GM21390 (cell line): ENCODE results near the gene CTCF.

ENCODE experiments used
- ATAC-seq: cut with Tn5 transposase; IDR thresholded peaks from one replicate; pipeline ENCODE4 v1.9.1; 2021; ENCODE audit not compliant: unreplicated experiment

The CTCF gene

DNA sequence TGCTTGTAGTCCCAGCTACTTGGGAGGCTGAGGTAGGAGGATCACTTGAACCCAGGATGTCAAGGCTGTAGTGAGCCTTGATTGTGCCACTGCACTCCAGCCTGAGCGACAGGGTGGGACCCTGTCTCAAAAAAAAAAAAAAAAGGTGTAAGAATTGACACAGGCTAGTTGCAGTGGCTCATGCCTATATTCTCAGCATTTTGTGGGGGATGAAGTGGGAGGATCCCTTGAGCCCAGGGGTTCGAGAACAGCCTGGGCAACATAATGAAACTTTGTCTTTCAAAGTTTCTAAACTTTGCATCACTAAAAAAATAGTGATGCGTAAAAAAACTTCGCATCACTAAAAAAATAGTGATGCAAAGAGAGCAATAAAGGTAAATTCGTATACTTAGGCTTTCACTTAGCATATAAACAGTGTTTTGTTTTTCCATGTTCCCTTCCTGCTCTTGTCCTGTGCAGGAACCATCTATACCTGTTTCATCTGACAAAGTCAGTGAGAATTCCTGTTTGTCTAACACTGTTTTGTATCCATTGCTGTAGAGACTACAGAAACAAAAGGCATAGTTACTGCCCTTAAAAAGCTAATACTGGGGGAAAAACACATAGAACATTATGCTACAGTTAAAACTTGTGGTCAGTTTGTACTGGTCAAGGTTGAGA, 32.1 kb downstream of the CTCF start:
- ATAC-seq, result no peak

DNA sequence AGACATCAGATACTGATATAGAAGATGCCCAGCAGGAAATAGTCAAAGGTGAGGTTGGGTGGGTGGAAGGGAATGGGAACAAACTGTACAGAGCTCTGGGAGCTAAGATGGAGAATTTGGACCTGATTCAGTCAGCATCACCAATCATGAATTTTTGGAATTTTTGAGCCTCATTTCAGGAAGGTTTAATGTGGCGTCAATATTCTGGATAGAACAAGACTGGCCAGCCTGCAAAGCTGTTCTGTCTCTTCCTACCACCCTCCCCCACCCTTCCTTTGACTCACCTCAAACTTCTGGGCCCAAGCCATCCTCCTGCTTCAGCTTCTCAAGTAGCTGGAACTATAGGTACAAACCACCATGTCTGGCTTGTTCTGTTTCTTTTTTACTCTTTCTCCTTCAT, 32.6 kb downstream of the CTCF start:
- ATAC-seq, result no peak

DNA sequence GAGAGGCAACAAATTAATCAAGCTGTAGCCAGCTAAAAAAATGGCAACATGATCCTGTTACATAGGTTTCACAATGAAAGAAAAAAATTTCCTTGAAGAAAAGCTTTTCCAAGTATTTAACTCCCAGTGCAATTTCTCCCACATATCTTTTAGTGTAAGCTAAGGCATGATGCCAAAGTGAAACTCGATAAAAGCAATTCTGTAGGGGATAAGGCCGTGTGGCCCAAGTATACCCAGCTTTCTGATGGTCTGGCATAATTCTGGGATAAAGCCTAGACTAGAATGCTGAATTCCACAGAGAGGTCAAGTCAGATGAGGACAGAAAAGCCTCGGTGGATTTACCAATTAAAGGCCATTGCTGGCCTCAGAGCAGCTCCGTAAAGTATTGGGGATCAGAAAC, 36.2 kb downstream of the CTCF start:
- no peak for ATAC-seq

DNA sequence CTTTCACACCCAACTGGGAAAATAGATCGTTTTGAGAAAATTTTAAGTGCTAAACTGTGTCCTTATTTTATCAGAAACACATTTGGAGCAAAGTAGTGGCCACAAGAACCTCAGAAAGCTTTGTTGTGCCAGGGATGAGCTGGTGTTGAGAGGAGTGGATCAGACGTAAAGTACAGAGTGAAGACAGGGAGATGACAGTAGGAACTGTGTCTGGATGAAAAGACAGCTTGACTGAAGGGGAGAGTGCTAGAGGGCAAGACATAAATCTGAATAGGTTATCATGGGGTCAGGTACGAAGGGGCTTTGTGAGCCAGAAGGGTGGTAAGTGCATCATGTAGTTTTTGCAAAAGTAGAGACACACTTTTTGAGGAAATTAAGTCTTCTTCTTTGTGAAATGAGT, 43.3 kb downstream of the CTCF start:
- no peak for ATAC-seq

DNA sequence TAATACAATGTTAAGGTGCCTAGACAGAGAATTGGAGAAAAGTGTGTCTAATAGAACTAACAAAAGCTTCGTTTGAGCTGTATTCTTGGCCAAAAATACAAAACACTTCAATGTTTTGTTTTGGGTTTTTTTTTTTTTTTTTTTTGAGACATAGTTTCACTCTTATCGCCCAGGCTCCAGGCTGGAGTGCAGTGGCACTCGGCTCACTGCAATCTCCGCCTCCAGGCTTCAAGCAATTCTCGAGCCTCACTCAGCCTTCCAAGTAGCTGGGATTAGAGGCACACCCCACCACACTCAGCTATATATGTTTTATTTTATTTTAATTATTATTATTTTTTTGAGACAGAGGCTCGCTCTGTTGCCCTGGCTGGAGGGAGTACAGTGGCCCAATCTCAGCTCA, 44.3 kb downstream of the CTCF start:
- ATAC-seq, result no peak

DNA sequence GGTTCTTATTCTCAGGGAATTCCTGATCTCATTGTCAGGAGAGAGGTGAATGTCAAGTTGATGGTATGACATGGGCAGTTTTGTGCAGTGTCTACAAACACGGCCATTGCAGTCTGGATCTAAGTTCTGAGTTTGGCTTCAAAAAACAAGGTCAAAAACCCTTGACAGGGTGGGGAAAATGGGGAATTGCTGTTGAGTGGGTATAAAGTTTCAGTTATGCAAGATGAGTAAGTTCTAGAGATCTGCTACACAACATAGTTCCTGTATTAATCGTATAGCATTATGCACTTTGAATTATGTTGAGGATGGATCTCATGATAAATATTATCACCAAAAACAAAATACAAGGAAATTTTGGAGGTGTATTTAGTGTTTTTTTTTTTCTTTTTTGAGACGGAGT, 46.0 kb downstream of the CTCF start:
- no peak for ATAC-seq

DNA sequence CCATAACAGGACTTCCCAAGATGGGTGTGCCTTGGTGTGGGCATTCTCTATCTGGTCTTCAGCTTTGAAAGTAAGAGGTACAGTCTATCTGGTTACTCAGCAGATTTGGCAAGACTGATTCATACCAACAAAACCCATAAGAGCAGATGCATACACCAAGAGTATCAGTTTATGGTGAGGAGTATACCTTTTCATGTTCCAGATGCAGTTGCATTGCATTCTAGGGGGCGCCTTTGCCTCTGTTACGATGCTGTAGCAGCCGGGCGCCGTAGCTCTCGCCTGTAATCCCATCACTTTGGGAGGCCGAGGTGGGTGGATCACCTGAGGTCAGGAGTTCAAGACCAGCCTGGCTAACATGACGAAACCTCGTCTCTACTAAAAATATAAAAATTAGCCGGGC, 51.5 kb downstream of the CTCF start:
- no peak for ATAC-seq

DNA sequence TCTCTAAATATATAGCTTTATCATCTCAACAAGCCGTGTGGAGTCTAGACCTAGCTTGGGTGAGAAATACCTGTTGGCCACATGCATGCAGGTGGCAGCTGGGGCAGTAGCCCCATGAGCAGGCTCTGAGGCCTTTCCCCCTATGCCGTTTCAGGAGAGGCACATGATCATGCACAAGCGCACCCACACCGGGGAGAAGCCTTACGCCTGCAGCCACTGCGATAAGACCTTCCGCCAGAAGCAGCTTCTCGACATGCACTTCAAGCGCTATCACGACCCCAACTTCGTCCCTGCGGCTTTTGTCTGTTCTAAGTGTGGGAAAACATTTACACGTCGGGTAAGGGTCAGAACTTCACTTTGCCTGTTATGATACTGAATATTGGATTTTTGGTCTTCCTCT, 65.9 kb downstream of the CTCF start:
- no peak for ATAC-seq

DNA sequence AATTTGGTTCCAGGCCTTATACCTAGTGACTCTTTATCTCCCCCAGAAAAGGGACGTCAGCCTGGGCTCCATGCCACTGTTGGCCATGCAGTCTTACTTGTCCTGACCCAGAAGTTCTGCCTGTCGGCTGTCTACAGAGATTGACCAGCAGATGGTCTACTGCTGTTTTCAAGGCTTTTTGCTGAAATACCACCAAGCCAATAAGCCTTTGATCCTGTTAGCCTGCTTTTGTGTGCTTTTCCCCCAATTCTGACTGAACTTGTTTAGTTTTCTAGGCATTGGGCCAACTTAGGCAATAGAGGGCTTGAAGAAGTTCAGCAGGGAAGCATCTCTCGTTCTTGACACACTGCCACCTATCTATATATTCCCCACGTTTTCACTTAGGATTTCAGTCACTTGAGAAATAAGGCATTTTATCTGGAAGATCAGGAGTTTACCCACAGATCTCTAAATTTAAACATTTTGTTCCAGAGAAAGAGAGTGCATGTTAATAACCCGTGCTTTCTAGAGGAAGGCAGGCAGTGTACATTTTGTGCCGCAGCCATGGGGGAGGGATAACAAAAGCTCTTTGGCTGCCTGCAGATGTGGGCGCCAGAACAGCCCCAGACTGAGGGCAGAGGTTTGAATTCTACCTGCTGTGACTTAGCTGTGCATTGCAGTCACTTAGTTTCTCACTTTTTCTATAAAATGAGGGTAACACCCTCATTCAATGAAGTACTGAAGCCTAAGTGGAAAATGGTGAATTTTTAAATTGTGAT, 70.3 kb downstream of the CTCF start:
- ATAC-seq, result no peak

DNA sequence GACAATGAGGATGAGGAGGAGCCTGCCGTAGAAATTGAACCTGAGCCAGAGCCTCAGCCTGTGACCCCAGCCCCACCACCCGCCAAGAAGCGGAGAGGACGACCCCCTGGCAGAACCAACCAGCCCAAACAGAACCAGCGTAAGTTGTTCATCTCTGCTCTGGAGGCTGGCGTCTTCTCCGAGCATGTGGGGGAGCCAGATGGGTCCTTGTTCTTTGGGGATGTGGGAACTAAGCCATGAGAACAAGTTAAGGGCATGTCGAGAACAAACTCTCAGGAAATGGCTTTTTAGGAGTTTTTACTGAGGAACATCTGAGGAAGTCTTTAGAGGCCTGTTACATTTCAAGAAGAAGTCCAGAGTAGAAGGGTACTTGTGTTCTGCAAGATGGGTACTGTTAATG, 74.4 kb downstream of the CTCF start:
- no peak for ATAC-seq

DNA sequence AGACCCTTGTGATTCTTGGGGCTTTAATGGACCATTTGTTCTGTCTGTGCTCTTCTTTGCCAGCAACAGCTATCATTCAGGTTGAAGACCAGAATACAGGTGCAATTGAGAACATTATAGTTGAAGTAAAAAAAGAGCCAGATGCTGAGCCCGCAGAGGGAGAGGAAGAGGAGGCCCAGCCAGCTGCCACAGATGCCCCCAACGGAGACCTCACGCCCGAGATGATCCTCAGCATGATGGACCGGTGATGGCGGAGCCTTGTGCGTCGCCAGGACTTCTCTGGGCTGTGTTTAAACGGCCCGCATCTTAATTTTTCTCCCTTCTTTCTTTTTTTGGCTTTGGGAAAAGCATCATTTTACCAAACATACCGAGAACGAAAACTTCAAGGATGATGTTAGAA, 75.3 kb downstream of the CTCF start:
- ATAC-seq, result no peak

DNA sequence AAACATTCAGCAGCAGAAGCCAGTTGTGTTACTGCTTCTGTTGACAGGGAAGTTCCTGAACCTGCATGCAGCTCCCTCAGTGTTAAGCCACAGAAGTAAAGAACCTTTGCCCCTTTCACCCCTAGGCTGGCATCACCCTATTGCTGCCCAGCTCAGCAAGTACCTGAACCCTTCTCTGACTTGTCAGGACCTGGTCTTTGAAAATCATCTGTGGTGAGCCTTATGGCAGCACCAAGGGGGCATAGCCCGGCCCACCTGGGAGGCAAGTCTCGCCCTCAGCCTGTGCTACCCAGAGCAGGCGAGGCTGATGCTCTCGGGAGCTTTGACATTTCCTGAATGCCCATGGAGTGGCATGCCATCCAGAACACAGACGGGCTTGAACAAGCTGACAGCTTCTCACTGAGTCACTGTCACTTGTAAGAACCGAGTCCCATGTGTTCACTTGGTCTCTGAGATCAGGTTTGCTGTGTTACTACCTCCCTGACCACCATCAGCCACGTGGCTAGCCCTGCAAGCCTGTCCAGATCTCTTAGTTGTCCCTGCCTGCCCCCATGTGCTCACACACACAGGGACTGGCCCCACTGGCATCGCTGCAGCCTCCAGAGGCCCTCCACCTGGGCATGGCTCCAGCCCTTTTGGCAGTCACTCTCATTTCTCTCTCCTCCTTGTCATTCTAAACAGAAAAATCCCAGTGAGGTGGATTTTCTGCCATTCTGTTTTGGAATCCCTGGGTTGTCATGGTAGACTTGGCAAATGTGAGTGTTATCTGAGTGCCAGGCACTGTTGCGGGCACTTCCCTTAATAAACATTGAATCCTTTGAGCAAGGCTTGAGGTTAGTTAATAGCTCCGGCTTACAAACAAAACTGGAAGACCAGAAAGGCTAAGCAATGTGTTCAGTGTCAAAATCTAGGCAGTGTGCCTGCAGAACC, 79.7 kb downstream of the CTCF start:
- ATAC-seq, result no peak

DNA sequence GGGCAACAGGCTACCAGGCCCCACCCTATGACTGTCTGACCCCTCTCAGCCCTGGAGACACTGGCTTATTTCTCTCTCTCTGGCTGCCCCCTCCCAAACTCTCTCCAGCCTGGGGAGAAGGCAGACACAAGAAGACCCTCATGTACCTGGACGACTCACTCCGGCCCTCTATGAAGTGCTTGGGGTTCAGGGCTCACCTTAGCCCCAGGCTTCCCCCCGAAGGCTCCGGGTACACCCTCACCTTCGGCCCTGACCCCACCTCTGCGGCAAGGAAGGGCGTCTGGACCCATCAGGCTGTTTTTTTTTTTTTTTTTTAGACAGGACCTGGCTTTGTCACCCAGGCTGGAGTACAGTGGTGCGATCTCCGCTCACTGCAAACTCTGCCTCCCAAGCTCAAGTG, 81.7 kb downstream of the CTCF start:
- no peak for ATAC-seq

DNA sequence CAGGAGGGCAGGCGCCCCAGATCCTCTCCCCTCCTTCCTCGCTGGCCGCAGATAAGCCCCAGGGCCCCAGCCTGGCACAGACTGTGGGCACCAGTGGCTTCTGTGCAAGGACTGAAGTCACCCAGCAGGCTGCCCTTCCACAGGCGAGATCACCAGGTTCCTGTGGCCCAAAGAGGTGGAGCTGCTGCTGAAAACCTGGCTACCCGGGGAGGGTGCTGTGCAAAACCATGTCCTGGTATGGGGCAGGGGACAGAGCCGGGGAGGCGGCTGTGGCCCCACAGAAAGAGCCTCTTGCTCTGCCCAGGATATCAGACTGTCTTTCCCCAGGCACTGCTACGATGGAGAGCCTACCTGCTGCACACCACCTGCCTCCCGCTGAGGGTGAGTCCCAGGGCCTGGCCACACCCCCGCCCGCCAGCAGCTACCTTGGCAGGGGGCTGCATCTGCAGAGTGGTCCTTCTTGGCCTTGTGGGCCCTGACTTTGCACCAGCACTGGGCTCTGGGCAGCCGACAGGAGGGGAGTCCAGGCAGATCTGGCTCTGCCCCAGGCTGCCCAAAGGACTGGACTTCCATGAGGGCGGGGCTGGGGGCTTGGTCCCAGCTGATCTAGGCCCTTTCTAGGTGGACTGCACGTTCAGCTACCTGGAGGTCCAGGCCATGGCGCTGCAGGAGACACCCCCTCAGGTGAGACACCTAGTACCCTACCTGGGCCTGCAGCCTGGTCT, 83.2 kb downstream of the CTCF start:
- ATAC-seq, result peak; percentile 21

DNA sequence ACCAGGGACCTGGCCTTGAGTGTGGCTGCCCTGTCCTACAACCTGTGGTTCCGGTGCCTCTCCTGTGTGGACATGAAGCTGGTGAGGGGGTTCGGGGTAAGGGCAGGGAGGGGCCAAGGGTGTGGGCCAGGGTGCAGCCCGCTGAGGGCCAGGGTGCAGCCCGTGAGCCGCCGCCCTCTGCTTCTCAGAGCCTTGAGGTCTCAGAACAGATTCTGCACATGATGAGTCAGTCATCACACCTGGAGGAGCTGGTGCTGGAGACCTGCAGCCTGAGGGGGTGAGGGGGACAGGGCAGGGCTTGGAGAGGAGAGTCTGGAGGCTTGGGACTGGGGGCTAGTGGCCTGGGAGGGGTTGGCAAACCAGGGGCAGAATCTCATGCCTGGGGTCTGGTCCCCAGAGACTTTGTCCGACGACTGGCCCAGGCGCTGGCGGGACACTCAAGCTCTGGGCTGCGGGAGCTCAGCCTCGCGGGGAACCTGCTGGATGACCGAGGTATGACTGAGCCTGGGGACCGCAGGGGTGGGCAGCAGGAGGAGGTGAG, 84.9 kb downstream of the CTCF start:
- no peak for ATAC-seq

DNA sequence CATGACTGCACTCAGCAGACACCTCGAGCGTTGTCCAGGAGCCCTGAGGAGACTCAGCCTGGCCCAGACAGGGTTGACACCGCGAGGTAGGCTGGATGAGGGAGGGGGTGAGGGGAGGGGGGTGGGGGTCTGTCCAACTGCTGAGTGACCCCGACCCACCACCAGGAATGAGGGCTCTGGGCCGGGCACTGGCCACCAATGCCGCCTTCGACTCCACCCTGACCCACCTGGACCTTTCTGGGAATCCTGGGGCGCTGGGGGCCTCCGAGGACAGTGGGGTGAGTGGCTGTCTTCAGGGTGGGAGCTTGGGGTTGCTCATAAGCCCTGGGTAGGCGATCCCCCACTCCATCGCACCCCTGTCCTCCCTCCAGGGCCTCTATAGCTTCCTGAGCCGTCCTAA, 85.4 kb downstream of the CTCF start:
- ATAC-seq, result no peak

DNA sequence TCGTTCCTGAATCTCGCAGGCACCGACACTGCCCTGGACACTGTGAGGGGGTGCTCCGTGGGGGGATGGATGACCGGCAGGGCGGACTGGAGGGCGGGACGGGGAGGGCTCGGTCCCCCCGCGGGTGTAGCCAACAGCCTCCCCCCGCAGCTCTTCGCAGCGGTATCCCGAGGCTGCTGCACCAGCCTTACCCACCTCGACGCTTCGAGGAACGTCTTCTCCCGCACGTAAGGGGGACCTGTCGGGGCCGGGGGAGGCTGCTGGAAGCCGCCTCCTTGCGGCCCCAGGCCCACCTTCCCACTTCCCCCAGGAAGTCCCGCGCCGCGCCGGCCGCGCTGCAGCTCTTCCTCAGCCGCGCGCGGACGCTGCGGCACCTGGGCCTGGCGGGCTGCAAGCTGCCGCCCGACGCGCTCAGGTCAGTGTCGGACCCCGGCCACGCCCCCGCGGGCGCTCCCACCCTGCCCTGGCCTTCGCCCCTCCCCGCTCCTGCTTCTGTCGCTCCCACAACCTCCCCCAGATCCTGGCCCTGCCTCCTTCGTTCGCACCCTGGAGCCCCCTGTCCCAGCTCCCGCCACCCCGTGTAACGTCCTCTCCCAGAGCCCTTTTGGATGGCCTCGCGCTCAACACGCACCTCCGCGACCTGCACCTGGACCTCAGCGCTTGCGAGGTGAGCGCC, 85.9 kb downstream of the CTCF start:
- ATAC-seq, result no peak

DNA sequence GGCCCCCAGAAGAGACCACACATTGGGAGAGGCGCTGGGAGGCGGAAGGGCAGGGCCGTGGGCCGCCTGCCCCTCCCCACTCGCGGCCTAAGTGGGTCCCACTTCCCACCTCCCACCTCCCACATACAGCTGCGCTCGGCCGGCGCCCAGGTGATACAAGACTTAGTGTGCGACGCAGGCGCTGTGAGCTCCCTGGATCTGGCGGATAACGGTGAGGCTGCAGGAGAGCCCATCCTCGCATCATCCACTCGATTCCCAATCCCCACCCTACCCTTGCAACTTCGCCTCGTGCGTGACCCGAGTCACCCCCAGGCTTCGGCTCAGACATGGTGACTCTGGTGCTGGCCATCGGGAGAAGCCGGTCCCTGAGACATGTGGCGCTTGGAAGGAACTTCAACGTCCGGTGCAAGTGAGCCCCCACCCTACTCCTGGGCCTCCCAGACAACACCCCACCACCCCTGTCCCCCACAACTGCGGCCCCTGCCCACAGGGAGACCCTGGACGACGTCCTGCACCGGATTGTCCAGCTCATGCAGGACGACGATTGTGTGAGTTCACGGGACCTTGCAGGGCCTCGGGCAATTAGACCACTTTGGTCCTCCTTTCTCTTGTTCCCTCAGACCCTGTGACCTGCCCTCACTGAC, 86.6 kb downstream of the CTCF start:
- ATAC-seq, result no peak

DNA sequence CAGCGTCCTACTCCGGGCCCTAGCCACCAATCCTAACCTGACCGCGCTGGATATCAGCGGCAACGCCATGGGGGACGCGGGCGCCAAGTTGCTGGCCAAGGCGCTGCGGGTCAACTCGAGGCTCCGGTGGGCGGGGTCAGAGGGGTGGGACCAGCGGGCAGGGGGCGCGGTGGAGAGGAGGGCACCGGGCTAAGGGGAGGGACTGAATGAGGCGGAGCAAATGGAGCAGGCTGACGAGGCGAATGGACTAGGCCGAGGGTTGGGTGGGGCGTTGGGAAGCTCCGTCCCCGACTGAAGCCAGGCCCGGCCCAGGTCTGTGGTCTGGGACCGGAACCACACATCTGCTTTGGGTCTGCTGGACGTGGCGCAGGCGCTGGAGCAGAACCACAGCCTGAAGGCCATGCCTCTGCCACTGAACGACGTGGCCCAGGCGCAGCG, 87.2 kb downstream of the CTCF start:
- ATAC-seq, result no peak

DNA sequence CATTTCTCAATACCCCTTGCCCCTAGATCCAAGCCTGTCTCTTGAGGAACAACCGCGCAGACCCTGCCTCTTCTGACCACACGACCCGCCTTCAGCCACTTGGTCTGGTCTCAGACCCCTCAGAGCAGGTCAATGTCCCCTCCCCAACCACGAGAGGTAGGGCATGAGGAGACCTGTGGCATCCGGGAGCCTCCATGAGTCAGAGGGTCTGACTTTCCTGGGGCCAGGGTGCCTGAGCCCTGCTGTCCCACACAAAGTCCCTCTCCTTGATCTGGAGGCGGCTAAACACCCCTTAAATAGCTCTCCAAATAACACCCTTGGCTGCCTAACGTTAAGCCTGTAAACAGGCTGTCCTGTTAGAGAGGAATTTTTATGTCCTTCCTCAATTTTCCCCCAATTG, 87.7 kb downstream of the CTCF start:
- no peak for ATAC-seq
